Activated CD4-positive, alpha-beta memory T cell treated with anti-CD3 and anti-CD28 coated beads for 36 hours (primary cell): Measurements from ENCODE around the gene INTS2. TPM values are rescaled to one million over a fixed set of nuclear protein-coding genes. Genes with fewer than 3 reads are reported as not detected.

Experiments
- total RNA-seq, 2 experiments: library from RNA; stranded (reverse); gene quantifications; one replicate each; pipeline ENCODE4 v1.2.3, GENCODE V29; 2021

INTS2 gene
- total RNA-seq, 2 experiments from 2014 or later = 23.0 to 27.4 TPM

Other genes with a start within 250 kb of the INTS2 start
- 10 to 100 TPM; 14.1 to 15.8 TPM for gene BRIP1, start 64.5 kb downstream of the INTS2 start, total RNA-seq
- 10 to 100 TPM; 40.3 to 40.6 TPM for gene MED13, start 137.3 kb upstream of the INTS2 start, total RNA-seq